Measurements from ENCODE around the gene SPATA17.

GRCh38 chr1:217881607-217882332 lies 250.6 kb downstream of the SPATA17 start:
- TF ChIP-seq POLR2A (IDR thresholded peaks at IDR 0.05) (no peak), CTCF (IDR thresholded peaks at IDR 0.05) (no peak)
